Measurements from ENCODE around the gene MPRIP.

DNA sequence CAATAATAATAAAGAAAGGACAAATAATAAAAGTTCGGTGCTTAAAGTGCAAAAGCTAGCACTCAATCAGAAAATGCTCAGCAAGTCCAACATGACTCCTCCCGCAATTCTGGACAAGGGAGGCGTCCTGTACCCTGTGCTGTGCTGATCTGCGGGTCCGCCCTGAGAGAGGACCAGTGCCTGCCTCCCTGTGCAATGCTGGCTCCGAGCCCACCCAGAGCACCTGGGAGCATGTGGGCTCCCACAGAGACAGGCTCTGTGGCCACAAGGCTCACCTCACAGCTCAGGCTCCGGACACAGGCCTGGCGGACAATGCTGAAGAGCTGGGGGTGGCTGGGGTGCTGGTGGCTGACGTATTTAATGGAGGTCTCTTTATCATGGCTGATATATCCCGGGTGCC, 183.6 kb downstream of the MPRIP start:
- TF ChIP-seq, protein P1, sequence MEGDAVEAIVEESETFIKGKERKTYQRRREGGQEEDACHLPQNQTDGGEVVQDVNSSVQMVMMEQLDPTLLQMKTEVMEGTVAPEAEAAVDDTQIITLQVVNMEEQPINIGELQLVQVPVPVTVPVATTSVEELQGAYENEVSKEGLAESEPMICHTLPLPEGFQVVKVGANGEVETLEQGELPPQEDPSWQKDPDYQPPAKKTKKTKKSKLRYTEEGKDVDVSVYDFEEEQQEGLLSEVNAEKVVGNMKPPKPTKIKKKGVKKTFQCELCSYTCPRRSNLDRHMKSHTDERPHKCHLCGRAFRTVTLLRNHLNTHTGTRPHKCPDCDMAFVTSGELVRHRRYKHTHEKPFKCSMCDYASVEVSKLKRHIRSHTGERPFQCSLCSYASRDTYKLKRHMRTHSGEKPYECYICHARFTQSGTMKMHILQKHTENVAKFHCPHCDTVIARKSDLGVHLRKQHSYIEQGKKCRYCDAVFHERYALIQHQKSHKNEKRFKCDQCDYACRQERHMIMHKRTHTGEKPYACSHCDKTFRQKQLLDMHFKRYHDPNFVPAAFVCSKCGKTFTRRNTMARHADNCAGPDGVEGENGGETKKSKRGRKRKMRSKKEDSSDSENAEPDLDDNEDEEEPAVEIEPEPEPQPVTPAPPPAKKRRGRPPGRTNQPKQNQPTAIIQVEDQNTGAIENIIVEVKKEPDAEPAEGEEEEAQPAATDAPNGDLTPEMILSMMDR (optimal IDR thresholded peaks at IDR 0.05 in 1 of 3, IDR thresholded peaks at IDR 0.05 in 1 of 3, conservative IDR thresholded peaks at IDR 0.05 in 1 of 3; ENCODE audit: extremely low read depth in 1 of 3, insufficient read depth in 2 of 3, low read length in 3 of 3), result no peak
- no peak for TF ChIP-seq EZH2 (IDR thresholded peaks at IDR 0.05; ENCODE audit: low read length)
